Esophagus (tissue), 2 donors: ENCODE results near the gene GORAB. TPM values are rescaled to one million over a fixed set of nuclear protein-coding genes. Genes with fewer than 3 reads are reported as not detected.
A peak's percentile ranks its signal among the peaks of the same experiment; 100 is the strongest.

Experiments
- H3K27ac ChIP-seq, 2 donors: one replicate each; pipeline ENCODE4 v1.5.1; 2013; ENCODE audit warnings: low read depth in 2 of 2, mild to moderate bottlenecking in 2 of 2, inconsistent platforms in 1 of 2, low read length in 1 of 2, moderate library complexity in 1 of 2
- H3K27me3 ChIP-seq, 2 donors: one replicate each; pipeline ENCODE4 v1.6.1; 2013; ENCODE audit warnings: low read length in 2 of 2, control low read depth in 1 of 2, mild to moderate bottlenecking in 1 of 2; ENCODE audit not compliant: insufficient read depth in 2 of 2, control insufficient read depth in 1 of 2
- H3K36me3 ChIP-seq, 2 donors: one replicate each; pipeline ENCODE4 v1.6.1; 2013; ENCODE audit warnings: low read length in 1 of 2; ENCODE audit not compliant: control insufficient read depth in 2 of 2, insufficient read depth in 2 of 2
- H3K4me1 ChIP-seq, 2 donors: one replicate each; pipeline ENCODE4 v1.6.1; 2013; ENCODE audit warnings: low read length in 1 of 2; ENCODE audit not compliant: control insufficient read depth in 2 of 2, insufficient read depth in 2 of 2
- H3K4me3 ChIP-seq, 2 donors: one replicate each; pipeline ENCODE4 v1.5.1; 2013; ENCODE audit warnings: low read length in 2 of 2, mild to moderate bottlenecking in 2 of 2, low read depth in 1 of 2, moderate library complexity in 1 of 2
- H3K9me3 ChIP-seq, 2 donors: one replicate each; pipeline ENCODE4 v1.6.1; 2013; ENCODE audit warnings: mild to moderate bottlenecking in 2 of 2, low read depth in 1 of 2, low read length in 1 of 2, moderate library complexity in 1 of 2; ENCODE audit not compliant: control insufficient read depth in 2 of 2, insufficient read depth in 1 of 2
- WGBS, 2 donors: extraction: QIAGEN DNeasy Blood & Tissue Kit; methylation state at CpG; one replicate each; pipeline ENCODE4 v1.1.7; 2013; 5-methylcytosine and 5-hydroxymethylcytosine counted together
- polyA plus RNA-seq, 2 donors: library from polyadenylated mRNA; stranded (reverse); fragments of 200-250 nt; gene quantifications; one replicate each; pipeline ENCODE4 v1.2.3, GENCODE V29; 2013
- donor health status: healthy with polysubstance abuse.
- donor health status: Bipolar disorder and iron deficiency.

The GORAB gene
- polyA plus RNA-seq, 2 donors = 4.1 to 6.2 TPM

DNA sequence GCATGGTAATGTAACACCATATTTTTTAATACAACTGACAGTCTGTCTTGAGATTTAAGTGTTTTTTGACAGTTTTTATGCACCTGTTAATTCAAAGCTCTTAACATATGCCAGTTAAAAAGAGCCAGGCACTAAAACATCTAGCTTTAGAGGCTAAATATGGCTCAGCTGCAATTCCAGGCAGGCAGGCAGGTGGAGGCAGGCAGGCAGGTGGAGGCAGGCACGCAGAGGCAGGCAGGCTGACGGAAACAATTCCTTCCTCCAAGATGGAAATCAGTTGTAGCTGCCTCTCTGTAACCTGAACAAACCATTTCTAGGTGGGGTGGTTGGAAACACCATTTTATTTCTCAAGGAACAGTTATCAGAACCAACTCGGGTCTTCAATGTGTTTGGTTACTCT lies 51.2 kb downstream of the GORAB start:
- 63 to 65% methylated on average over 3 of the region's 3 CpGs for WGBS, 2 donors
- Histone ChIP-seq H3K4me3 (no peak overlapping the region), H3K4me1 (no peaks in the 10 kb centered on the region), H3K36me3 (no peaks in the 10 kb centered on the region), H3K9me3 (no peaks in the 10 kb centered on the region), H3K27ac (no peak overlapping the region), H3K27me3 (no peaks in the 10 kb centered on the region)

DNA sequence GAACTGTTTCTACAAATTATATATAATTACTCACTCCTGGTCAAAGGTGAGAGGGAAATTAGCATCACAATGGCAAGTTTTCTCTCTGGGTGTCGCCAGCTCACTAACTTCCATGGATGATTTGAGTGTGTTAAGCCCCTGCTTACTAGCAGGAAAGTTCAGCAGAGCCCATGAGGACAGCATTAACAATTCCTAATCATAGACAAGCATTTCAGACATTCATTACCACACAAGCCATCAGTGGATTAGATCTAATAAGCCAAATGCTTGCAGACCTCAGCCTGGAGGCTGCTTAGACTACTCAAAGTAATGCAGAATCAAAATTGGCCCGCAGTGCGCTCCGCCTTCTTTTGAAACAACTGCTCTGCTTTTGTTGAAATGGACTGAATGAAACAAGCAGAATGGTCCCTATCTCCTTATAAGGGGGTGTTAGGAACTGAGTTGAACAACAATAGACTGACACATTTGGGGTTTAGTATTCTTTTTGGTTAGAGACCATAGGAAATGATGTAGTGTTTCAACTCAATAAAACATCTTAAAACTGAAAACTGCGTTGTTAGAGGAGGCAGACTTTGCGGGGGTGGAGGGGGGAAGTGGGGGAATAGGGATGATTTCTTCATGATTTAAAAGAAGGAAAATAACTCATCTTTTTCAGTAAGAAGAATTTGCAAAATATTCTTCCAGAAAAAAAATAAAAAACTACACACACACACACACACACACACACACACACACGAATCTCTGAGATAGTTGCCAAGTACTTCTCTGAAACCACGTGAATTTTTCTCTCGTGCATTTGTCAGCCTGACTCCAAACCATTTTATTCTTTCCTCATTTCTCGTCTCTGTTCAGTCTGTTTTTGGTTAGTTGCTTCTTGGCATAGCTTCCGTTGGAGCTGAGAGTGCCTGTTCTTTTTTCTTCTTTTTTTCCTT lies 54.6 kb downstream of the GORAB start:
- no peaks in the 10 kb centered on the region for H3K36me3 ChIP-seq
- H3K4me1 ChIP-seq = no peaks in the 10 kb centered on the region
- no peaks in the 10 kb centered on the region for H3K9me3 ChIP-seq
- WGBS, 2 donors = 21 to 43% methylated on average over 11 of the region's 11 CpGs
- H3K27me3 ChIP-seq = no peaks in the 10 kb centered on the region
- peak overlapping the region in 1 of 2 donors; percentile 58 for H3K27ac ChIP-seq
- H3K4me3 ChIP-seq = no peak overlapping the region

DNA sequence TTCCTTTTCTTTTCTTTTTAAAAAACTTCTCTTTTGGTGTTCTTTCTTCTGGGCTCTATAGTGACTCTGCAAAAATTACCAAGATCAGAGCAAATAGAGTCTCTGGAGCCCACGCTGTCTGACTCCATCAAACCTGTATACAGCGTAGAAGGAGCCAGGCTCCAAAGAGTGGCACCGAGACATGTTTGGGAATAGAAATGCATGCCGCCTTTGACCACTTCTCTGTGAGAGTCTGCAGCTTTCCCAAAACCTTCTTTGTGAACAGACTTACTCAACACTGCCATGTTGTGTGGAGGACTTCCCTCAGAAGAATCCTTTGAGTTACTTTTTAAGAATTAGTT lies 55.3 kb downstream of the GORAB start:
- H3K27ac ChIP-seq = peak overlapping the region in 1 of 2 donors; percentile 13
- H3K9me3 ChIP-seq = no peaks in the 10 kb centered on the region
- no peaks in the 10 kb centered on the region for H3K27me3 ChIP-seq
- H3K4me3 ChIP-seq = no peak overlapping the region
- no peaks in the 10 kb centered on the region for H3K4me1 ChIP-seq
- H3K36me3 ChIP-seq = no peaks in the 10 kb centered on the region
- 77 to 79% methylated on average over 4 of the region's 4 CpGs for WGBS, 2 donors

DNA sequence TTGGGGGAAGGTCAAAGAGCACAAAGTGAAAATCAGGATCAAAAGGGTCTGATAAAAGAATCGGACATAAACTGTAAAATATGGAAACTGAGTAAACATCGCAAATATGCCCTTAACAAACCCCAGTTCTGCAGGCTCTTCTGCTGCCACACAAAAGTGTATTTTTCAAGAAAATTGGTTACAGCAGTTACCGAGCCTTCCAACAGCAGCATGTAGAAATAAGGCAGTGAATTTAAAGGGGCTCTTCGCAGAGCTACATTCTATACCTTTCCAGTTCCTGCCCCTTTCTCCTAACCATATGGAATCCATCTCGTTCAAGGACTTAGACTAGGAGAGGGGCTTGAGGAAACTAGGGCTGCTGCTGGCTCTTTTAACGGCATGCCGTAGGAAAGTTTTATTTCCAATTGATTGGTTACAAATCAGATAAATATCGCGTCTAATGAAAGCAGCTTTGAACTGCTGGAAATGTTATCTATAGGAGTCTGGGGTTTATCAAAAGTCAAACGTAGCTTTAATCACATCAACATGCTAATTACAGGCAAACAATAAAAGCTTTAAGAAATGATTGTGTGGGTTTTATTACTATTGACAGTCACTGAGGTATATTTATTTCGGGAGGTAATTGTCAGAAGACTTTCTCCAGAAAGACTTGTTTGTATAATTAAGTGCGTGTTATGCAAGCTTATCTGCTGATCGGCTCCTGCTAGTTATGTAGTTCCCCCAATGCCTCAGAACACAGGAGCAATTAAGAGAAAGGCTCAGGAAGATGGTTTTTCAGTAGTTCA lies 59.1 kb downstream of the GORAB start:
- WGBS, 2 donors = 54 to 69% methylated on average over 13 of the region's 13 CpGs
- H3K4me1 ChIP-seq = no peaks in the 10 kb centered on the region

DNA sequence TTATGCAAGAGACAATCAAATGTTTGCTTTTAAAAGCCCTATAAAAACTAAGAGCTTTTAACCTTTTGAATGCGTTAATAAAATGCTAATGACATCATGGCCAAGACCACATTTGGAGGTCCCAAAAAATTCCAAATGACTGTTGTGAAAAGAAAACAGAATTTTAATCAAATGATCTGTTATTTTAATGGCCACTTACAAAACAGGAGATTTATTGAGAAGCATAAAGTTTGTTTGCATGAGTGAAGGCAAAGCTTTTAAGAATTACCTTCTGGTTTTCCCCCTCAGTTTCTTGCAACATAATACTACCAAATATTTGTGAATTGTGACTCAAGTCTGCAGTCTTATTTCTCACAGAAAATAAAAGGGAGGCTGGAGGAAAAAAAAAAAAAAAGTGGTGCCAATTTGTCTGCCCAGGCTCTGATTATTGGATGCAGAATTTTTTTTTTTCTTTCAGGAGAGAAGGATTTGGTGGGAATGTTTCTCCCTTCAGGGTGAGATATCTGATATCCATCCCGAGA lies 60.7 kb downstream of the GORAB start:
- H3K27me3 ChIP-seq = no peaks in the 10 kb centered on the region
- H3K27ac ChIP-seq = no peak overlapping the region
- H3K4me3 ChIP-seq = no peak overlapping the region
- WGBS, 2 donors = 74 to 80% methylated on average over 2 of the region's 2 CpGs
- H3K9me3 ChIP-seq = no peaks in the 10 kb centered on the region
- no peaks in the 10 kb centered on the region for H3K36me3 ChIP-seq
- H3K4me1 ChIP-seq = no peaks in the 10 kb centered on the region

More for the DNA sequence above, 59.1 kb downstream of the GORAB start:
- no peaks in the 10 kb centered on the region for H3K9me3 ChIP-seq
- no peaks in the 10 kb centered on the region for H3K36me3 ChIP-seq
- H3K4me3 ChIP-seq = no peak overlapping the region
- no peak overlapping the region for H3K27ac ChIP-seq
- no peaks in the 10 kb centered on the region for H3K27me3 ChIP-seq

DNA sequence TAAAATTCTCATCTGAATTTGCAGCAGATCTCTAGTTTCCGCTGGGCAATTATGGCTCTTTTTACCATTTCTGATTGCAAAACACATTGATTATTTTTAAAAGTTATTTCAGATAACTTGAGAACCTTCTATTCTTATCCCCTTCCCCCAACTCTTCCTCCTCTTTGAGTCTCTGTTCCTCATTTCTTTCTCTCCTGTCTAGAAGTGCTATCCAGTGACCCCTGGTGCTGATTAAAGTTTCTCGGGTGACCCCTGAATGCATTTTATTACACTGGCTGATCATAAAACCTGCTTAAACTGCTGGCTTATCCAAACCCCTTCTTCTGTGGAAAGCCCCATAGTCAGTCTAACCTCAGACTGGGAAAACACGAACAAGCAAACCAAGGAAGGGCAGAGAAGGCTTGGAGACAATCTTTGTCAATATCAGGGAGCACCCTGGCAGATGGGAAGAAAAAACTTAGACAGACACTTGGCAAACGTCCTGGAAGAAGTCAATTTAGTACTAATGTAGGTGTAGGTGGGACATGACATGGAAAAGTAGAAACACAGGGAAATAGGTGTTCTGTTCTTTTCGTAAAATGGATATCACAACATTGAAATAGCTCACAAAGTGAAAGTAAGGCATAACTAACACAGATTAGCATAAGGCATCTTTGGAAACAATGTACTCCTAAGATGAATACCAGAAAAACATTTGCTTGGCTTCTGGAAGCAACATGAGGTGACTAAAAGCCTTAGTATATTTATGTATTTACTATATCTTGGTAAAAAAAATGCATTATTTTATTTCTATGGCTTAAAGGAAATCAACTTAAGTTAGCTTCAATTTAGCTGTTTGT lies 61.4 kb downstream of the GORAB start:
- Histone ChIP-seq H3K36me3 (no peaks in the 10 kb centered on the region), H3K9me3 (no peaks in the 10 kb centered on the region), H3K27me3 (no peaks in the 10 kb centered on the region), H3K27ac (no peak overlapping the region), H3K4me1 (no peaks in the 10 kb centered on the region), H3K4me3 (no peak overlapping the region)
- 52 to 55% methylated on average over 5 of the region's 5 CpGs for WGBS, 2 donors

DNA sequence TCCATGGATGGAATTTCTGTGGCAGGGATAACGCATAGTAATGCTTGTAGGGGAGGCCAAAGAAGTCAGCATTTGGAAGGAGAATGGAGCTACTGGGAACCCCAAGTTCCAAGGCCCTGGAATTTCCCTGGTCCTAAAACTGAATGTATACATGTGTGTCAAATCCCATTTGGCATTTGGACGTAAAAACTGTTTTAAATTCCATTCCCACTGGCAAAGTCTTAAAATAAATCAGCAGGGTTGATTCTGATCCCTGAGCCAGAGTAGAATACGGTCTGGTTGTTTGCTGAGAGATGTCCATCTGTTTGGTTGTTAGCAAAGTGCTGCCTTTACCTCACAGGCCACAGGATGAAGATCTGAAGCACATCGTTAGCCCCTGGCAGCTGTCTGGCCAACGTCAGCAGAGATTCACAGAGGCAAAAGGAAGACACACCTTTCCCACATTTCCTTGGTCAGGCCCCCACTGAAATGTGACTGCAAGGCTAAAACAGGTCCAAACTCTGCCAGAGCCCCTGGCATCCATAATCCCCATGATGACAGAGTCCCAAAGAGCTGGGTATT lies 62.2 kb downstream of the GORAB start:
- H3K4me1 ChIP-seq = no peaks in the 10 kb centered on the region
- WGBS, 2 donors = 52 to 54% methylated on average over 5 of the region's 5 CpGs
- no peaks in the 10 kb centered on the region for H3K9me3 ChIP-seq
- no peak overlapping the region for H3K4me3 ChIP-seq
- no peak overlapping the region for H3K27ac ChIP-seq
- no peaks in the 10 kb centered on the region for H3K27me3 ChIP-seq
- H3K36me3 ChIP-seq = no peaks in the 10 kb centered on the region

DNA sequence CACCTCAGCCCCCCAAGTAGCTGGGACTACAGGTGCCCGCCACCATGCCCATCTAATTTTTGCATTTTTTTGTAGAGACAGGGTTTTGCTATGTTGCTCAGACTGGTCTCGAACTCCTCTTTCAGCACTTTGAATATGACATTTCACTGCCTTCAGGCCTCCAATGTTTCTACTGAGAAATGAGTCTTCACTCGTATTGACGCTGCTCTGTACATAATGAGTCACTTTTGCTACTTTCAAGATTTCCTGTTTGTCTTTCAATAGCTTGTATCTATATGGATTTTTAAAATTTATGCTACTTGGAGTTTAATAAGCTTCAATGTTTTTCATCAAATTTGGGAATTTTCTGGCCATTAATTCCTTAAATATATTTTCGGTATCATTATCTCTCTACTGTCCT lies 64.7 kb downstream of the GORAB start:
- Histone ChIP-seq H3K27me3 (no peaks in the 10 kb centered on the region), H3K36me3 (no peaks in the 10 kb centered on the region), H3K4me3 (no peak overlapping the region), H3K4me1 (no peaks in the 10 kb centered on the region), H3K27ac (no peak overlapping the region), H3K9me3 (peaks cover 0 to 3% of the 10 kb centered on the region in 2 donors)
- WGBS, 2 donors = 80 to 83% methylated on average over 5 of the region's 5 CpGs

DNA sequence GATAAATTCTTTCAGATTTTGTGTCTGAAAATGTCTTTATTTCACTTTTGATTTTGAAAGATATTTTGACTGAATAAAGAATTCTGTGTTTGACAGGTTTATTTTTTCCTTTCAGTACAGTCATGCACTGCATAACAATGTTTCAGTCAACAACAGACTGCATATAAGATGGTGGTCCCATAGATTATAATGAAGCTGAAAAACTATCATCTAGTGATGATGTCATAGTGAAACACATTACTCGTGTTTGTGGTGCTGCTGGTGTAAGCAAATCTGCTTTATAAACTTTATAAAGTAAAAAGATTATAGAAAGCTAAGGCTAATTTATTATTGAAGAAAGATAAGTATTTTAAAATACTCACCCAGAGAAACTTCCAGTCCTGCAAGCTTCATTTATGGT lies 66.7 kb downstream of the GORAB start:
- Histone ChIP-seq H3K9me3 (peaks cover 0 to 5% of the 10 kb centered on the region in 2 donors), H3K4me3 (no peak overlapping the region), H3K4me1 (no peaks in the 10 kb centered on the region), H3K27ac (no peak overlapping the region), H3K36me3 (no peaks in the 10 kb centered on the region), H3K27me3 (no peaks in the 10 kb centered on the region)
- 70 to 75% methylated on average over 1 of the region's 1 CpG for WGBS, 2 donors
